GM12872 (cell line): ENCODE data around the gene NR5A1.

Experiments
- CTCF ChIP-seq: IDR thresholded peaks from 3 replicates; pipeline ENCODE4 v1.5.1; 2011; ENCODE audit warnings: low read depth, mild to moderate bottlenecking, low read length, moderate library complexity; ENCODE audit not compliant: insufficient read depth

Gene NR5A1

GRCh38 chr9:124491049-124491975 lies 15.9 kb downstream of the NR5A1 start:
- no peak for TF ChIP-seq CTCF

- TF ChIP-seq CTCF, result no peak
Observed at GRCh38 chr9:124490004-124490403, 17.2 kb downstream of the NR5A1 start.

GRCh38 chr9:124489222-124489621 lies 18.0 kb downstream of the NR5A1 start:
- TF ChIP-seq CTCF, result no peak

GRCh38 chr9:124488641-124489210 lies 18.5 kb downstream of the NR5A1 start:
- TF ChIP-seq CTCF, result no peak

- no peak for TF ChIP-seq CTCF
Observed at GRCh38 chr9:124487260-124488182, 19.7 kb downstream of the NR5A1 start.

- no peak for TF ChIP-seq CTCF
Observed at GRCh38 chr9:124486778-124487259, 20.4 kb downstream of the NR5A1 start.

GRCh38 chr9:124485936-124486335 lies 21.3 kb downstream of the NR5A1 start:
- no peak for TF ChIP-seq CTCF
